ENCODE results near the gene KIF5A.

DNA sequence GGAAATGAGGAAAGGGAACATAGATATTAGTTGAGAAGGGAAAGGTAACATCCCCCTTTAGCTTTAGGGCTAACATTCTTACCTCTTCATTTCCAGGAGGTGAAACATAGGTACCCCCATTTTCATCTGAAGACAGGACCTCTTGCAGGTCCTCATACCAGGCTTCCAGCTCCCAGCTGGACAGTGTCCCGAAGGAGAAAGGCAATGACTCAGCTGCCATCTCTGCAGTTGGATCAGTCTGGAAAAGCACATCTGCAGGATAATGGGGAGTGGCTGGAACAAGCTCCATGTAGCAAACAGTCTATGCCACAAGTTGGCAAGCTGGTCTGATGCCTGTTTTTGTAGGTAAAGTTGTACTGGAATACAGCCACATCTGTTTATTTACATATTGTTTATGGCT lies 32.7 kb upstream of the KIF5A start:
- TF ChIP-seq POLR2A (IDR thresholded peaks at IDR 0.05), result no peak
- TF ChIP-seq, protein P1, sequence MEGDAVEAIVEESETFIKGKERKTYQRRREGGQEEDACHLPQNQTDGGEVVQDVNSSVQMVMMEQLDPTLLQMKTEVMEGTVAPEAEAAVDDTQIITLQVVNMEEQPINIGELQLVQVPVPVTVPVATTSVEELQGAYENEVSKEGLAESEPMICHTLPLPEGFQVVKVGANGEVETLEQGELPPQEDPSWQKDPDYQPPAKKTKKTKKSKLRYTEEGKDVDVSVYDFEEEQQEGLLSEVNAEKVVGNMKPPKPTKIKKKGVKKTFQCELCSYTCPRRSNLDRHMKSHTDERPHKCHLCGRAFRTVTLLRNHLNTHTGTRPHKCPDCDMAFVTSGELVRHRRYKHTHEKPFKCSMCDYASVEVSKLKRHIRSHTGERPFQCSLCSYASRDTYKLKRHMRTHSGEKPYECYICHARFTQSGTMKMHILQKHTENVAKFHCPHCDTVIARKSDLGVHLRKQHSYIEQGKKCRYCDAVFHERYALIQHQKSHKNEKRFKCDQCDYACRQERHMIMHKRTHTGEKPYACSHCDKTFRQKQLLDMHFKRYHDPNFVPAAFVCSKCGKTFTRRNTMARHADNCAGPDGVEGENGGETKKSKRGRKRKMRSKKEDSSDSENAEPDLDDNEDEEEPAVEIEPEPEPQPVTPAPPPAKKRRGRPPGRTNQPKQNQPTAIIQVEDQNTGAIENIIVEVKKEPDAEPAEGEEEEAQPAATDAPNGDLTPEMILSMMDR (IDR thresholded peaks at IDR 0.05), result no peak
- TF ChIP-seq EP300 (IDR thresholded peaks at IDR 0.05), result no peak
